H9 (cell line): Measurements from ENCODE around the gene DDX25. TPM values are rescaled to one million over a fixed set of nuclear protein-coding genes. Genes with fewer than 3 reads are reported as not detected.

Experiments used
- DNase-seq: peaks from one replicate; pipeline ENCODE4 v3.0.0-alpha.2; 2017
- H2AFZ ChIP-seq: one replicate; pipeline ENCODE4 v1.6.1; 2013; ENCODE audit warnings: mild to moderate bottlenecking, low read length, control low read depth, moderate library complexity
- H2AK5ac ChIP-seq: 2 replicates; pipeline ENCODE4 v1.6.1; 2013; ENCODE audit warnings: low read length, control low read depth, mixed read lengths; ENCODE audit not compliant: insufficient read length
- H2BK120ac ChIP-seq: one replicate; pipeline ENCODE4 v1.6.1; 2013; ENCODE audit warnings: low read depth, mild to moderate bottlenecking, low read length, control low read depth, inconsistent platforms; ENCODE audit not compliant: poor library complexity, severe bottlenecking
- H2BK12ac ChIP-seq: 2 replicates; pipeline ENCODE4 v1.6.1; 2013; ENCODE audit warnings: low read length, control low read depth, mixed read lengths, low read depth; ENCODE audit not compliant: insufficient read length
- H2BK15ac ChIP-seq: 2 replicates; pipeline ENCODE4 v1.6.1; 2013; ENCODE audit warnings: low read depth, low read length, control low read depth
- H2BK20ac ChIP-seq: one replicate; pipeline ENCODE4 v1.6.1; 2013; ENCODE audit warnings: low read depth, mild to moderate bottlenecking, low read length, control low read depth, inconsistent platforms; ENCODE audit not compliant: poor library complexity, severe bottlenecking
- H2BK5ac ChIP-seq: 2 replicates; pipeline ENCODE4 v1.6.1; 2013; ENCODE audit warnings: low read length, control low read depth, mixed read lengths; ENCODE audit not compliant: insufficient read length
- H3K14ac ChIP-seq: 2 replicates; pipeline ENCODE4 v1.6.1; 2013; ENCODE audit warnings: low read length, control low read depth; ENCODE audit not compliant: insufficient read depth
- H3K18ac ChIP-seq: 2 replicates; pipeline ENCODE4 v1.6.1; 2013; ENCODE audit warnings: low read depth, mild to moderate bottlenecking, mixed read lengths, low read length, control low read depth; ENCODE audit not compliant: insufficient read length
- H3K23ac ChIP-seq: 2 replicates; pipeline ENCODE4 v1.6.1; 2013; ENCODE audit warnings: low read length, control low read depth, mixed read lengths, low read depth; ENCODE audit not compliant: insufficient read length
- H3K23me2 ChIP-seq: 2 replicates; pipeline ENCODE4 v1.6.1; 2013; ENCODE audit warnings: low read depth, mild to moderate bottlenecking, mixed read lengths, low read length, control low read depth; ENCODE audit not compliant: insufficient read length, poor library complexity, severe bottlenecking
- H3K27ac ChIP-seq: 2 replicates; pipeline ENCODE4 v1.5.1; 2013; ENCODE audit warnings: low read length, control low read depth, mixed read lengths, low read depth; ENCODE audit not compliant: insufficient read length
- H3K27me3 ChIP-seq: 2 replicates; pipeline ENCODE4 v1.6.1; 2013; ENCODE audit warnings: low read length, control low read depth, inconsistent platforms; ENCODE audit not compliant: insufficient read depth
- H3K4ac ChIP-seq: 2 replicates; pipeline ENCODE4 v1.6.1; 2013; ENCODE audit warnings: low read depth, mild to moderate bottlenecking, control low read depth, inconsistent platforms, low read length, moderate library complexity
- H3K4me1 ChIP-seq: 2 replicates; pipeline ENCODE4 v1.6.1; 2013; ENCODE audit warnings: low read length, control low read depth, inconsistent platforms; ENCODE audit not compliant: insufficient read depth
- H3K4me2 ChIP-seq: 2 replicates; pipeline ENCODE4 v1.6.1; 2013; ENCODE audit warnings: low read length, control low read depth, mixed read lengths; ENCODE audit not compliant: insufficient read length, insufficient read depth
- H3K56ac ChIP-seq: 2 replicates; pipeline ENCODE4 v1.6.1; 2013; ENCODE audit warnings: low read depth, mild to moderate bottlenecking, mixed read lengths, low read length, control low read depth; ENCODE audit not compliant: insufficient read length
- H3K79me1 ChIP-seq: 2 replicates; pipeline ENCODE4 v1.6.1; 2013; ENCODE audit warnings: low read depth, mild to moderate bottlenecking, moderate library complexity, low read length, control low read depth, inconsistent platforms; ENCODE audit not compliant: insufficient read depth, poor library complexity, severe bottlenecking
- H3K79me2 ChIP-seq: 2 replicates; pipeline ENCODE4 v1.6.1; 2013; ENCODE audit warnings: low read length, control low read depth, inconsistent platforms; ENCODE audit not compliant: insufficient read depth
- H3K9ac ChIP-seq: 2 replicates; pipeline ENCODE4 v1.6.1; 2013; ENCODE audit warnings: low read length, control low read depth, mixed read lengths; ENCODE audit not compliant: insufficient read length; ENCODE audit errors: extremely low read depth
- H3K9me3 ChIP-seq: one replicate; pipeline ENCODE4 v1.6.1; 2013; ENCODE audit warnings: low read depth, low read length, inconsistent platforms; ENCODE audit not compliant: control insufficient read depth
- H3T11ph ChIP-seq: one replicate; pipeline ENCODE4 v1.6.1; 2013; ENCODE audit warnings: mild to moderate bottlenecking, low read length, control low read depth, inconsistent platforms
- H4K20me1 ChIP-seq: one replicate; pipeline ENCODE4 v1.6.1; 2013; ENCODE audit not compliant: control insufficient read depth, insufficient read length, insufficient read depth
- H4K5ac ChIP-seq: 2 replicates; pipeline ENCODE4 v1.6.1; 2013; ENCODE audit warnings: low read depth, mild to moderate bottlenecking, mixed read lengths, low read length, control low read depth; ENCODE audit not compliant: insufficient read length
- H4K8ac ChIP-seq: replicated peaks from 2 replicates; pipeline ENCODE4 v1.6.1; 2013; ENCODE audit warnings: low read length, control low read depth, mixed read lengths, low read depth; ENCODE audit not compliant: insufficient read length
- H4K91ac ChIP-seq: 2 replicates; pipeline ENCODE4 v1.6.1; 2013; ENCODE audit warnings: low read depth, mild to moderate bottlenecking, moderate library complexity, mixed read lengths, low read length, control low read depth; ENCODE audit not compliant: insufficient read length
- H3K27ac Mint-ChIP-seq, 3 experiments: 2 replicates in 2 of 3; 3 replicates in 1 of 3; pipeline ENCODE4 v1.8.0; 2020 to 2021; ENCODE audit warnings: mixed read lengths in 3 of 3, mild to moderate bottlenecking in 1 of 3, moderate library complexity in 1 of 3
- H3K27me3 Mint-ChIP-seq: 2 replicates; pipeline ENCODE4 v1.8.0; 2021; ENCODE audit warnings: low read depth, mild to moderate bottlenecking, moderate library complexity, mixed read lengths
- H3K36me3 Mint-ChIP-seq, 3 experiments: 2 replicates in 2 of 3; 3 replicates in 1 of 3; pipeline ENCODE4 v1.8.0; 2020 to 2021; ENCODE audit warnings: low read depth in 3 of 3, mixed read lengths in 3 of 3; ENCODE audit not compliant: insufficient read depth in 1 of 3
- H3K4me1 Mint-ChIP-seq, 2 experiments: 2 replicates each; pipeline ENCODE4 v1.8.0; 2020; ENCODE audit warnings: mixed read lengths in 2 of 2
- H3K4me3 Mint-ChIP-seq, 2 experiments: 2 replicates in 1 of 2; 3 replicates in 1 of 2; pipeline ENCODE4 v1.8.0; 2020 to 2021; ENCODE audit warnings: mild to moderate bottlenecking in 2 of 2, mixed read lengths in 2 of 2, moderate library complexity in 1 of 2
- H3K9me3 Mint-ChIP-seq, 2 experiments: 2 replicates in 1 of 2; 3 replicates in 1 of 2; pipeline ENCODE4 v1.8.0; 2020; ENCODE audit warnings: mild to moderate bottlenecking in 2 of 2, mixed read lengths in 2 of 2, moderate library complexity in 1 of 2
- CTCF ChIP-seq: fragments of 200-600 bp; sonication (generic); conservative IDR thresholded peaks from 3 replicates; pipeline ENCODE4 v1.8.0; 2021; ENCODE audit warnings: antibody characterized with exemption, mild to moderate bottlenecking
- WGBS: extraction: QIAGEN DNeasy Blood & Tissue Kit; methylation state at CpG from one replicate; pipeline ENCODE4 v1.1.7; 2013; ENCODE audit warnings: missing lambda C conversion rate, low lambda C conversion rate, mixed read lengths; ENCODE audit not compliant: insufficient read length; ENCODE audit errors: extremely low coverage; 5-methylcytosine and 5-hydroxymethylcytosine counted together
- total RNA-seq: library from RNA; stranded (reverse); gene quantifications from 2 replicates; pipeline ENCODE4 v1.2.1, GENCODE V29; 2021

Gene DDX25
- total RNA-seq, 1 experiment from 2014 or later: 6.9 TPM

GRCh38 chr11:125959511-125959910 is 55.2 kb downstream of the DDX25 start:
- no peak overlapping the region for H2AK5ac ChIP-seq
- no peaks in the 10 kb centered on the region for H3K4me1 ChIP-seq
- H3K4me1 Mint-ChIP-seq: peaks cover 7 to 12% of the 10 kb centered on the region in 2 experiments
- no peak overlapping the region for H2BK15ac ChIP-seq
- H3K23me2 ChIP-seq: no peaks in the 10 kb centered on the region
- H3K9me3 ChIP-seq: no peaks in the 10 kb centered on the region
- no peak overlapping the region for H3K4ac ChIP-seq
- no peak overlapping the region for H2BK5ac ChIP-seq
- no peaks in the 10 kb centered on the region for H3K79me2 ChIP-seq
- H4K91ac ChIP-seq: no peak overlapping the region
- no peak overlapping the region for H3K4me3 Mint-ChIP-seq
- no peak overlapping the region for H4K8ac ChIP-seq
- peak overlapping the region in 1 of 3 experiments; percentile 55; a peak in 1 of 7 replicates for H3K27ac Mint-ChIP-seq
- H3K27me3 Mint-ChIP-seq: no peaks in the 10 kb centered on the region
- no peak overlapping the region for H3K4me2 ChIP-seq
- no peak overlapping the region for H2AFZ ChIP-seq
- no peak overlapping the region for H2BK120ac ChIP-seq
- H3K23ac ChIP-seq: no peak overlapping the region
- no peak overlapping the region for H4K5ac ChIP-seq
- H4K20me1 ChIP-seq: no peaks in the 10 kb centered on the region
- no peak overlapping the region for H3K56ac ChIP-seq
- H3K18ac ChIP-seq: no peak overlapping the region
- H2BK20ac ChIP-seq: no peak overlapping the region
- no peak for TF ChIP-seq CTCF
- peaks cover 7 to 12% of the 10 kb centered on the region in 2 experiments; a peak in 4 of 5 replicates for H3K9me3 Mint-ChIP-seq
- H3K14ac ChIP-seq: no peak overlapping the region
- no peak overlapping the region for H2BK12ac ChIP-seq
- peaks cover 17 to 46% (median 19%) of the 10 kb centered on the region in 3 experiments for H3K36me3 Mint-ChIP-seq
- no peaks in the 10 kb centered on the region for H3K27me3 ChIP-seq
- H3K9ac ChIP-seq: no peak overlapping the region
- DNase-seq: no peak
- no peak overlapping the region for H3T11ph ChIP-seq
- WGBS: no CpG with 5 or more reads among the region's 6 CpGs
- no peaks in the 10 kb centered on the region for H3K79me1 ChIP-seq
- H3K27ac ChIP-seq: no peak overlapping the region
